NT2/D1 (cell line): ENCODE data around the gene BCAT1.

ENCODE experiments used
- SUZ12 ChIP-seq: IDR thresholded peaks from 2 replicates; pipeline ENCODE4 v1.6.1; 2011; ENCODE audit not compliant: insufficient read length, insufficient read depth; ENCODE audit errors: extremely low read depth
- ZNF274 ChIP-seq: IDR thresholded peaks from 2 replicates; pipeline ENCODE4 v1.6.1; 2011; ENCODE audit warnings: mild to moderate bottlenecking, low read depth, low read length

- no peak for TF ChIP-seq ZNF274
- TF ChIP-seq SUZ12, result no peak
These were observed 133.8 kb downstream of the BCAT1 start for GRCh38 chr12:24815114-24815423.
